HUES64 (cell line): ENCODE measurements around the gene SPARC.

ENCODE experiments used
- H3K27ac ChIP-seq: 2 replicates; pipeline ENCODE4 v1.7.0; 2013; ENCODE audit warnings: low read depth, low read length, inconsistent platforms
- H3K27me3 ChIP-seq: 2 replicates; pipeline ENCODE4 v1.6.1; 2013; ENCODE audit warnings: mild to moderate bottlenecking, low read length; ENCODE audit not compliant: insufficient read depth
- H3K36me3 ChIP-seq: 2 replicates; pipeline ENCODE4 v1.6.1; 2013; ENCODE audit warnings: mild to moderate bottlenecking, low read length; ENCODE audit not compliant: insufficient read depth
- H3K4me1 ChIP-seq: 2 replicates; pipeline ENCODE4 v1.6.1; 2013; ENCODE audit warnings: mild to moderate bottlenecking, low read length, moderate library complexity; ENCODE audit not compliant: insufficient read depth
- H3K4me3 ChIP-seq: 2 replicates; pipeline ENCODE4 v1.5.1; 2013; ENCODE audit warnings: mild to moderate bottlenecking, low read length, moderate library complexity
- H3K9ac ChIP-seq: 2 replicates; pipeline ENCODE4 v1.6.1; 2013; ENCODE audit warnings: mild to moderate bottlenecking, low read depth, low read length
- H3K9me3 ChIP-seq: 2 replicates; pipeline ENCODE4 v1.6.1; 2013; ENCODE audit warnings: low read depth, low read length; ENCODE audit not compliant: insufficient read depth
- WGBS: fragments of 150-250, 120-280 bp; methylation state at CpG from one replicate; pipeline ENCODE4 v1.1.7; 2013; ENCODE audit warnings: missing lambda C conversion rate; 5-methylcytosine and 5-hydroxymethylcytosine counted together

Gene SPARC

GRCh38 chr5:151670083-151670686 lies 16.5 kb downstream of the SPARC start:
- Histone ChIP-seq H3K4me3 (no peak overlapping the region), H3K27ac (no peak overlapping the region), H3K4me1 (peaks cover 10% of the 10 kb centered on the region; the same call in 1 of the 2 replicates), H3K27me3 (no peaks in the 10 kb centered on the region), H3K9me3 (no peaks in the 10 kb centered on the region), H3K36me3 (peaks cover 97% of the 10 kb centered on the region), H3K9ac (no peak overlapping the region)
- 95% methylated on average over 4 of the region's 4 CpGs for WGBS

GRCh38 chr5:151667083-151667482 lies 19.6 kb downstream of the SPARC start:
- no peak overlapping the region for H3K9ac ChIP-seq
- H3K9me3 ChIP-seq, result no peaks in the 10 kb centered on the region
- 91% methylated on average over 7 of the region's 7 CpGs for WGBS
- H3K27me3 ChIP-seq, result no peaks in the 10 kb centered on the region
- H3K27ac ChIP-seq, result no peak overlapping the region
- H3K4me1 ChIP-seq, result no peaks in the 10 kb centered on the region
- H3K4me3 ChIP-seq, result no peak overlapping the region
- H3K36me3 ChIP-seq, result peaks cover 99% of the 10 kb centered on the region

GRCh38 chr5:151665613-151666012 lies 21.1 kb downstream of the SPARC start:
- peaks cover 90% of the 10 kb centered on the region for H3K36me3 ChIP-seq
- no peak overlapping the region for H3K27ac ChIP-seq
- no peaks in the 10 kb centered on the region for H3K27me3 ChIP-seq
- H3K9me3 ChIP-seq, result no peaks in the 10 kb centered on the region
- H3K4me1 ChIP-seq, result no peaks in the 10 kb centered on the region
- H3K9ac ChIP-seq, result no peak overlapping the region
- 92% methylated on average over 2 of the region's 2 CpGs for WGBS
- no peak overlapping the region for H3K4me3 ChIP-seq

- Histone ChIP-seq H3K27me3 (no peaks in the 10 kb centered on the region), H3K4me3 (no peak overlapping the region), H3K9me3 (no peaks in the 10 kb centered on the region), H3K36me3 (peaks cover 83% of the 10 kb centered on the region), H3K27ac (no peak overlapping the region), H3K9ac (no peak overlapping the region), H3K4me1 (no peaks in the 10 kb centered on the region)
- 95% methylated on average over 6 of the region's 6 CpGs for WGBS
Measured at GRCh38 chr5:151664694-151665585, 21.8 kb downstream of the SPARC start.

- Histone ChIP-seq H3K4me1 (no peaks in the 10 kb centered on the region), H3K27ac (no peak overlapping the region), H3K27me3 (no peaks in the 10 kb centered on the region), H3K9me3 (no peaks in the 10 kb centered on the region), H3K9ac (no peak overlapping the region), H3K36me3 (peaks cover 71% of the 10 kb centered on the region), H3K4me3 (no peak overlapping the region)
- WGBS, result 89% methylated on average over 17 of the region's 17 CpGs
Measured at GRCh38 chr5:151663617-151664293, 23.0 kb downstream of the SPARC start.

GRCh38 chr5:151662805-151663204 lies 23.9 kb downstream of the SPARC start:
- H3K4me3 ChIP-seq, result no peak overlapping the region
- no peaks in the 10 kb centered on the region for H3K9me3 ChIP-seq
- H3K27ac ChIP-seq, result no peak overlapping the region
- no peaks in the 10 kb centered on the region for H3K4me1 ChIP-seq
- no peak overlapping the region for H3K9ac ChIP-seq
- H3K27me3 ChIP-seq, result no peaks in the 10 kb centered on the region
- WGBS, result 88% methylated on average over 4 of the region's 4 CpGs
- H3K36me3 ChIP-seq, result peaks cover 62% of the 10 kb centered on the region

- H3K27me3 ChIP-seq, result no peaks in the 10 kb centered on the region
- H3K4me3 ChIP-seq, result no peak overlapping the region
- 99% methylated on average over 4 of the region's 4 CpGs for WGBS
- H3K36me3 ChIP-seq, result peaks cover 56% of the 10 kb centered on the region
- no peak overlapping the region for H3K9ac ChIP-seq
- no peaks in the 10 kb centered on the region for H3K9me3 ChIP-seq
- H3K27ac ChIP-seq, result no peak overlapping the region
- H3K4me1 ChIP-seq, result no peaks in the 10 kb centered on the region
Measured at GRCh38 chr5:151661968-151662732, 24.6 kb downstream of the SPARC start.

- Histone ChIP-seq H3K9me3 (no peaks in the 10 kb centered on the region), H3K36me3 (peaks cover 43% of the 10 kb centered on the region), H3K27ac (no peak overlapping the region), H3K9ac (no peak overlapping the region), H3K4me1 (no peaks in the 10 kb centered on the region), H3K27me3 (no peaks in the 10 kb centered on the region), H3K4me3 (no peak overlapping the region)
- 90% methylated on average over 11 of the region's 12 CpGs for WGBS
Measured at GRCh38 chr5:151660616-151661495, 25.9 kb downstream of the SPARC start.

- 32% methylated on average over 10 of the region's 10 CpGs for WGBS
- Histone ChIP-seq H3K4me3 (no peak overlapping the region), H3K36me3 (peaks cover 27% of the 10 kb centered on the region), H3K9ac (no peak overlapping the region), H3K27me3 (no peaks in the 10 kb centered on the region), H3K9me3 (no peaks in the 10 kb centered on the region), H3K27ac (no peak overlapping the region), H3K4me1 (no peaks in the 10 kb centered on the region)
Measured at GRCh38 chr5:151659001-151659754, 27.5 kb downstream of the SPARC start.

GRCh38 chr5:151657114-151657513 lies 29.6 kb downstream of the SPARC start:
- H3K27me3 ChIP-seq, result no peaks in the 10 kb centered on the region
- H3K4me3 ChIP-seq, result no peak overlapping the region
- no peaks in the 10 kb centered on the region for H3K9me3 ChIP-seq
- H3K4me1 ChIP-seq, result no peaks in the 10 kb centered on the region
- peaks cover 6% of the 10 kb centered on the region for H3K36me3 ChIP-seq
- no peak overlapping the region for H3K27ac ChIP-seq
- no peak overlapping the region for H3K9ac ChIP-seq
- WGBS, result 94% methylated on average over 1 of the region's 1 CpG
